GM12878 (cell line): ENCODE data around the gene OTUB2. TPM values are rescaled to one million over a fixed set of nuclear protein-coding genes. Genes with fewer than 3 reads are reported as not detected.

ENCODE experiments used
- ATAC-seq: fragments of 200-7000 bp; cut with Tn5 transposase; 3 replicates; pipeline ENCODE4 v1.9.1; 2020; ENCODE audit warnings: mild to moderate bottlenecking, moderate library complexity
- BruUV-seq: library from RNA; stranded (reverse); fragments of 400-500 nt; replicated peaks from 2 replicates; lab custom pipeline; 2021; lab: Mats Ljungman, UMichigan
- CTCF ChIA-PET: fragments of 300-600 bp; sonication (Branson Sonifier 250); formaldehyde crosslinking; extraction: SDS; loops from one replicate; lab custom pipeline; 2021; ENCODE audit warnings: inconsistent platforms; lab: Yijun Ruan, JAX
- POLR2A ChIA-PET: fragments of 350-600 bp; formaldehyde crosslinking; extraction: SDS; loops from one replicate; lab custom pipeline; 2021; ENCODE audit warnings: inconsistent platforms; lab: Charles Lee
- RAD21 ChIA-PET: fragments of 300-600 bp; sonication (Branson Sonifier 250); formaldehyde crosslinking; loops from one replicate; lab custom pipeline; 2023; ENCODE audit warnings: antibody characterized with exemption; ENCODE audit not compliant: unreplicated experiment; lab: Charles Lee
- SMC1A ChIA-PET: fragments of 300-600 bp; sonication (Branson Sonifier 250); formaldehyde crosslinking; loops from one replicate; lab custom pipeline; 2023; ENCODE audit not compliant: unreplicated experiment, uncharacterized antibody; lab: Charles Lee
- DNase-seq: peaks from one replicate; pipeline ENCODE4 v3.0.0-alpha.2; 2011; ENCODE audit warnings: low read depth, low spot score
- FAIRE-seq: peaks from 3 replicates; lab custom pipeline; 2011; peaks lifted over from hg19 to GRCh38; lab: Jason Lieb, UNC
- H2AFZ ChIP-seq: 2 replicates; pipeline ENCODE4 v1.6.0; 2011; ENCODE audit warnings: low read depth, low read length, control low read depth; ENCODE audit not compliant: control insufficient read depth
- H3K27ac ChIP-seq: 2 replicates; pipeline ENCODE4 v1.5.1; 2011; ENCODE audit warnings: control low read depth; ENCODE audit not compliant: control insufficient read depth, insufficient read depth
- H3K27me3 ChIP-seq, 2 experiments: replicated peaks in 1 of 2; 2 replicates each; pipeline versions ENCODE4 v1.6.0 to v1.6.1; 2011; ENCODE audit warnings: low read length in 1 of 2; ENCODE audit not compliant: control insufficient read depth in 2 of 2, insufficient read depth in 2 of 2
- H3K36me3 ChIP-seq, 2 experiments: 2 replicates each; pipeline ENCODE4 v1.5.1; 2011; ENCODE audit warnings: low read length in 1 of 2; ENCODE audit not compliant: control insufficient read depth in 2 of 2, insufficient read depth in 2 of 2
- H3K4me1 ChIP-seq: 2 replicates; pipeline ENCODE4 v1.6.1; 2011; ENCODE audit warnings: mild to moderate bottlenecking, low read length, moderate library complexity, mixed read lengths; ENCODE audit not compliant: control insufficient read depth, insufficient read depth
- H3K4me2 ChIP-seq: 2 replicates; pipeline ENCODE4 v1.6.0; 2011; ENCODE audit warnings: control low read depth; ENCODE audit not compliant: control insufficient read depth, insufficient read depth
- H3K4me3 ChIP-seq: fragments of 200-600 bp; sonication (generic); 2 replicates; pipeline ENCODE4 v1.5.1; 2016
- H3K79me2 ChIP-seq: 2 replicates; pipeline ENCODE4 v1.6.0; 2011; ENCODE audit warnings: low read length; ENCODE audit not compliant: control insufficient read depth, insufficient read depth
- H3K9ac ChIP-seq: 2 replicates; pipeline ENCODE4 v1.8.0; 2011; ENCODE audit warnings: low read length, control low read depth, mixed read lengths; ENCODE audit not compliant: control insufficient read depth, insufficient read depth
- H3K9me3 ChIP-seq: replicated peaks from 3 replicates; pipeline ENCODE4 v1.5.1; 2011; ENCODE audit warnings: mild to moderate bottlenecking, low read length; ENCODE audit not compliant: control insufficient read depth, insufficient read depth
- H4K20me1 ChIP-seq: 2 replicates; pipeline ENCODE4 v1.6.0; 2011; ENCODE audit not compliant: control insufficient read depth, insufficient read depth
- BHLHE40 ChIP-seq, 2 experiments: fragments of 450-650 bp in 1 of 2; IDR thresholded peaks; 2 replicates each; pipeline ENCODE4 v1.6.1; 2011 to 2017; ENCODE audit warnings: low read depth in 2 of 2, borderline replicate concordance in 1 of 2, improper control_type of control experiment in 1 of 2, low read length in 1 of 2, mild to moderate bottlenecking in 1 of 2
- JUNB ChIP-seq: IDR thresholded peaks from 2 replicates; pipeline ENCODE4 v1.6.1; 2016; ENCODE audit warnings: antibody characterized with exemption, mild to moderate bottlenecking
- PAX5 ChIP-seq: IDR thresholded peaks from 2 replicates; pipeline ENCODE4 v1.6.1; 2011; ENCODE audit warnings: low read depth, low read length, borderline replicate concordance
- SMARCA5 ChIP-seq: fragments of 450-650 bp; IDR thresholded peaks from 2 replicates; pipeline ENCODE4 v1.6.1; 2017; ENCODE audit warnings: mild to moderate bottlenecking
- WGBS: methylation state at CpG from one replicate; pipeline ENCODE4 v1.1.6; 2016; ENCODE audit warnings: low lambda C conversion rate; ENCODE audit not compliant: insufficient replicate concordance, insufficient coverage; ENCODE audit errors: missing lambda C conversion rate; 5-methylcytosine and 5-hydroxymethylcytosine counted together
- in situ Hi-C: fragments of 300-500 bp; cut with MboI; formaldehyde crosslinking; loops from 9 replicates; pipeline ENCODE4 v1.14.3; 2018; ENCODE audit warnings: mixed read lengths
- intact Hi-C: fragments of 100-400 bp; cut with micrococcal nuclease; formaldehyde crosslinking; loops from one replicate; pipeline ENCODE4 v1.14.2; 2022; ENCODE audit not compliant: unreplicated experiment
- polyA plus RNA-seq, 11 experiments: library from polyadenylated mRNA; depleted of rRNA in 4 of 11; unstranded in 6 of 11; stranded (reverse) in 5 of 11; fragments of >200 nt; fragmentation: Nextera tagmentation in 4 of 11; fragmentation: Illumina TruSeq in 1 of 11; extraction: Ambion mirVana in 4 of 11; extraction: Trizol in 1 of 11; gene quantifications; 1 replicate in 1 of 11; 2 replicates in 10 of 11; pipeline versions ENCODE4 v1.2.1 to v1.2.3, GENCODE V29; 2011 to 2016; ENCODE audit warnings: inconsistent platforms in 2 of 11, missing spikeins in 2 of 11, low read depth in 1 of 11
- total RNA-seq, 4 experiments: library from RNA; depleted of rRNA in 3 of 4; stranded (reverse); fragments of >200 nt in 3 of 4; fragmentation: Illumina TruSeq in 1 of 4; extraction: Trizol in 1 of 4; gene quantifications; 2 replicates each; pipeline versions ENCODE4 v1.2.1 to v1.2.3, GENCODE V29; 2013 to 2021
- TF ChIP-seq, protein P1 (sequence below): fragments of 450-650 bp; IDR thresholded peaks from 2 replicates; pipeline ENCODE4 v1.6.1; 2016; ENCODE audit warnings: mild to moderate bottlenecking, moderate library complexity, borderline replicate concordance
- TF ChIP-seq, protein P2 (sequence below): fragments of 450-650 bp; IDR thresholded peaks from 2 replicates; pipeline ENCODE4 v1.6.1; 2016; ENCODE audit warnings: mild to moderate bottlenecking

OTUB2 gene
- total and polyA plus RNA-seq, 10 of the 15 experiments (the other 5 are each of a cell fraction or from before 2014, with no cell fraction given), result 0.05 to 0.82 (median 0.43) TPM

DNA sequence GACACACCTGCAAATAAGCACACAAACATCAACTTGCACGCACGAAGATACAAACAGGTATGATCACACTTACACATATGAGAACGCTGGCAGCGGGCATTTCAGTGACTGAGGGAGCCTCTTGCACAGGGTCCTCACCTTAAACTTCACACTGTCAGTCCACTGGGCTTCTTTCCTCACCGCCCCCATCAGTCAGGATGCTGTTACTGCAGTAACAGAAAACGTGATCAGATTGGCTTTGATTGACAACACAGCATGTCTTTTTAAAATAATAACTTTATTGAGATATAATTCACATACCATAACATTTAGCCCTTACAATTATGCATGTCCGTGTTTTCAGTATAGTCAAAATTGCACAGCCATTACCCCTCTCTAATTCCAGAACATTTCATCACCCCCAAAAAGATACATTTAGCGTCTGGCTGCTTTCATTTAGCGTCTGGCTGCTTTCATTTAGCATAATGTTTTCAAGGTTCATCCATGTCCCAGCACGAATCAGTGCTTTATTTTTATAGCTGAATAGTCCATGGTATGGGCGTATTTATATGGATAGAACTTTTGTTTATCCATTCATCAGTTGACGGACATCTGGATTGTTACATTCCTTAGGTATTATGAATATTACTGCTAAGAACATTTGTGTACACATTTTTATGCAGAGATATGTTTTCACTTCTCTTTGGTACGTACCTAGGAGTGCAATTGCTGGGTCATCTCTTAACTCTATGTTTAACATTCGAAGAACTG, 20.6 kb upstream of the OTUB2 start (continued):
- TF ChIP-seq BHLHE40 (IDR thresholded peaks at IDR 0.05; ENCODE audit: borderline replicate concordance in 1 of 2, low read depth in 2 of 2, low read length in 1 of 2) (peak; percentile 60 to 75; a peak in 2 of 4 replicates), PAX5 (no peak)
- TF ChIP-seq, protein P1, sequence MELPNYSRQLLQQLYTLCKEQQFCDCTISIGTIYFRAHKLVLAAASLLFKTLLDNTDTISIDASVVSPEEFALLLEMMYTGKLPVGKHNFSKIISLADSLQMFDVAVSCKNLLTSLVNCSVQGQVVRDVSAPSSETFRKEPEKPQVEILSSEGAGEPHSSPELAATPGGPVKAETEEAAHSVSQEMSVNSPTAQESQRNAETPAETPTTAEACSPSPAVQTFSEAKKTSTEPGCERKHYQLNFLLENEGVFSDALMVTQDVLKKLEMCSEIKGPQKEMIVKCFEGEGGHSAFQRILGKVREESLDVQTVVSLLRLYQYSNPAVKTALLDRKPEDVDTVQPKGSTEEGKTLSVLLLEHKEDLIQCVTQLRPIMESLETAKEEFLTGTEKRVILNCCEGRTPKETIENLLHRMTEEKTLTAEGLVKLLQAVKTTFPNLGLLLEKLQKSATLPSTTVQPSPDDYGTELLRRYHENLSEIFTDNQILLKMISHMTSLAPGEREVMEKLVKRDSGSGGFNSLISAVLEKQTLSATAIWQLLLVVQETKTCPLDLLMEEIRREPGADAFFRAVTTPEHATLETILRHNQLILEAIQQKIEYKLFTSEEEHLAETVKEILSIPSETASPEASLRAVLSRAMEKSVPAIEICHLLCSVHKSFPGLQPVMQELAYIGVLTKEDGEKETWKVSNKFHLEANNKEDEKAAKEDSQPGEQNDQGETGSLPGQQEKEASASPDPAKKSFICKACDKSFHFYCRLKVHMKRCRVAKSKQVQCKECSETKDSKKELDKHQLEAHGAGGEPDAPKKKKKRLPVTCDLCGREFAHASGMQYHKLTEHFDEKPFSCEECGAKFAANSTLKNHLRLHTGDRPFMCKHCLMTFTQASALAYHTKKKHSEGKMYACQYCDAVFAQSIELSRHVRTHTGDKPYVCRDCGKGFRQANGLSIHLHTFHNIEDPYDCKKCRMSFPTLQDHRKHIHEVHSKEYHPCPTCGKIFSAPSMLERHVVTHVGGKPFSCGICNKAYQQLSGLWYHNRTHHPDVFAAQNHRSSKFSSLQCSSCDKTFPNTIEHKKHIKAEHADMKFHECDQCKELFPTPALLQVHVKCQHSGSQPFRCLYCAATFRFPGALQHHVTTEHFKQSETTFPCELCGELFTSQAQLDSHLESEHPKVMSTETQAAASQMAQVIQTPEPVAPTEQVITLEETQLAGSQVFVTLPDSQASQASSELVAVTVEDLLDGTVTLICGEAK, result peak; percentile 74
- TF ChIP-seq, all 136 proteins: peak for 7

DNA sequence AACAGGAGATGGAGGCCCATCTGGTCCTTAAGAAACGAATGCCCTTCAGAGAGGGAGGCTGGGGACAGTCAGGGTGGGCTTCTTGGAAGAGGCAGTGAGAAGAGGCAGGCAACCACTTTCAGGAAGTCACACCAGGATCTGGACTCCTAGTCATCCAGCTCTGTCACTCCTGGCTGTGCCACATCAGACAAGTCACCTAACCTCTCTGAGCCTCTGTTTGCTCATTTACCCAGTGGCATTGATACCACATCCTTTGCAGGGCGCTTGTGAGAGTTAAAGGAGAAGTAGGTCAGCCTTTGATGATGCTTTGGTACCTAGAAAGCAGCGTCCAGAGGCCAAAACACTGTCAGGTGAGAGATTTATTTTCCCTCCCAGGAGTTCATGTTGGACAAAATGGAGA, 17.9 kb upstream of the OTUB2 start:
- DNase-seq (no peak), FAIRE-seq (no peak), ATAC-seq (no peak)
- SMC1A ChIA-PET, result interaction anchor here (1.6 to 2.1 kb wide), 3 partner anchors 11 to 72 kb away, joined by 3 to 11 read pairs (median 7); partner anchors contain the start of gene CCDC197
- CTCF ChIA-PET, result interaction anchor here (1.0 to 8.1 kb wide), 6 partner anchors 9 to 124 kb away, joined by 3 to 56 read pairs (median 8); no protein-coding TSS in a partner anchor
- Histone ChIP-seq H4K20me1 (no peaks in the 10 kb centered on the region), H3K4me1 (peaks cover 36% of the 10 kb centered on the region), H2AFZ (no peak overlapping the region), H3K27me3 (no peaks in the 10 kb centered on the region), H3K27ac (no peak overlapping the region), H3K4me3 (no peak overlapping the region), H3K79me2 (no peaks in the 10 kb centered on the region), H3K9me3 (no peaks in the 10 kb centered on the region), H3K9ac (no peak overlapping the region), H3K36me3 (no peaks in the 10 kb centered on the region), H3K4me2 (no peak overlapping the region)
- RAD21 ChIA-PET, result interaction anchor here (2.0 kb wide), 1 partner anchor 128 kb away, joined by 7 read pairs; no protein-coding TSS in a partner anchor
- no TSS peak for BruUV-seq
- in situ Hi-C loops (loop anchor here (10.0 kb wide), 1 partner anchor 353 kb away; no protein-coding TSS in a partner anchor), intact Hi-C loops (no loop called here)
- POLR2A ChIA-PET, result no interaction called here
- 12% methylated on average over 3 of the region's 3 CpGs for whole genome bisulfite sequencing
- TF ChIP-seq JUNB (no peak), SMARCA5 (peak; percentile 69; the same call in 1 of the 2 replicates)
- TF ChIP-seq, protein P2, sequence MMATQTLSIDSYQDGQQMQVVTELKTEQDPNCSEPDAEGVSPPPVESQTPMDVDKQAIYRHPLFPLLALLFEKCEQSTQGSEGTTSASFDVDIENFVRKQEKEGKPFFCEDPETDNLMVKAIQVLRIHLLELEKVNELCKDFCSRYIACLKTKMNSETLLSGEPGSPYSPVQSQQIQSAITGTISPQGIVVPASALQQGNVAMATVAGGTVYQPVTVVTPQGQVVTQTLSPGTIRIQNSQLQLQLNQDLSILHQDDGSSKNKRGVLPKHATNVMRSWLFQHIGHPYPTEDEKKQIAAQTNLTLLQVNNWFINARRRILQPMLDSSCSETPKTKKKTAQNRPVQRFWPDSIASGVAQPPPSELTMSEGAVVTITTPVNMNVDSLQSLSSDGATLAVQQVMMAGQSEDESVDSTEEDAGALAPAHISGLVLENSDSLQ, result 0 out of 2 replicates have a peak, but pooled peaks have one; percentile 0
